Kidney epithelial cell (primary cell): ENCODE data around the gene PLTP. TPM values are rescaled to one million over a fixed set of nuclear protein-coding genes. Genes with fewer than 3 reads are reported as not detected.
A peak's percentile ranks its signal among the peaks of the same experiment; 100 is the strongest.
"Not testable (repeated sequence)": the region's sequence is repeated elsewhere in the genome, so short reads cannot be mapped to it uniquely, and the experiment has no call there.

ENCODE experiments used
- DNase-seq: peaks from one replicate; pipeline ENCODE4 v3.0.0-alpha.2; 2010; ENCODE audit warnings: low read depth
- H3K27me3 ChIP-seq: 2 replicates; pipeline ENCODE4 v1.6.0; 2011; ENCODE audit warnings: low read length; ENCODE audit not compliant: control insufficient read depth, insufficient read depth
- H3K36me3 ChIP-seq: 2 replicates; pipeline ENCODE4 v1.5.1; 2011; ENCODE audit warnings: low read length; ENCODE audit not compliant: control insufficient read depth, insufficient read depth
- H3K4me3 ChIP-seq: 2 replicates; pipeline ENCODE4 v1.5.1; 2011; ENCODE audit warnings: low read depth, mild to moderate bottlenecking, control low read depth, low read length
- total RNA-seq: library from RNA; depleted of rRNA; stranded (reverse); fragments of >200 nt; gene quantifications from 2 replicates; pipeline ENCODE4 v1.2.3, GENCODE V29; 2015
- TF ChIP-seq, protein P1 (sequence below): IDR thresholded peaks from 2 replicates; pipeline ENCODE4 v1.5.1; 2011; ENCODE audit warnings: mild to moderate bottlenecking, moderate library complexity, low read length, control low read depth, inconsistent platforms; ENCODE audit not compliant: insufficient read depth, poor library complexity, severe bottlenecking

The PLTP gene
- total RNA-seq, 1 donor from 2014 or later = 55.8 TPM

DNA sequence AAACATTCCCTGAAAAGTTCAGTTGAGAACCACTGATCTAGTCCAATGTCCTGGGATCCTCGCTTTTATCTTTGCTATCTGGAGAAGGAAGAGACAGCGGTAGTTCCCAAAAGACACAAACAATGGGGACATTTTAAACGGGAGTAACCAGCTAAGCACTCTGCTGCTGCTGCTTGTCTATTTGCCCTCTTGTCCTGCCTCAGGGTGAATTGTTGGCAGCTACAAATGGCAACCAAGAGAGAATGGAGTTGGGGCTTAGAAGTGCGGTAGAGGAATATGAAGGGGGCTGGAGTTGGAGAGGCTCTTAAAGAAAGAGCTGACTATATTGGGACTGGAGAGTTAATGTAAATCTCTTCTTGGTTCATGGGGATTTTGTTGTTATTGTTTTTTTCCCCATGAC is 37.4 kb downstream of the PLTP start:
- DNase-seq = no peak

DNA sequence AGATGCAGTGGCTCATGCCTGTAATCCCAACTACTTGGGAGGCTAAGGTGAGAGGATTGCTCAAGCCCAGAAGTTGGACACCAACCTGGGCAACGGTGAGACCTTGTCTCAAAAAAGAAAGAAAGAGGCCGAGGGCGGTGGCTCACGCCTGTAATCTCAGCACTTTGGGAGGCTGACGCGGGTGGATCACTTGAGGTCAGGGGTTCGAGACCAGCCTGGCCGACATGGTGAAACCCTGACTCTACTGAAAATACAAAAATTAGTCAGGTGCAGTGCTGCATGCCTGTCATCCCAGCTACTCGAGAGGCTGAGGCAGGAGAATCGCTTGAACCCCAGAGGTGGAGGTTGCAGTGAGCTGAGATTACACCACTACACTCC is 37.9 kb downstream of the PLTP start:
- not testable (repeated sequence) for H3K4me3 ChIP-seq, DNase-seq, H3K36me3 ChIP-seq, H3K27me3 ChIP-seq

More for the DNA sequence above, 37.4 kb downstream of the PLTP start:
- TF ChIP-seq, protein P1, sequence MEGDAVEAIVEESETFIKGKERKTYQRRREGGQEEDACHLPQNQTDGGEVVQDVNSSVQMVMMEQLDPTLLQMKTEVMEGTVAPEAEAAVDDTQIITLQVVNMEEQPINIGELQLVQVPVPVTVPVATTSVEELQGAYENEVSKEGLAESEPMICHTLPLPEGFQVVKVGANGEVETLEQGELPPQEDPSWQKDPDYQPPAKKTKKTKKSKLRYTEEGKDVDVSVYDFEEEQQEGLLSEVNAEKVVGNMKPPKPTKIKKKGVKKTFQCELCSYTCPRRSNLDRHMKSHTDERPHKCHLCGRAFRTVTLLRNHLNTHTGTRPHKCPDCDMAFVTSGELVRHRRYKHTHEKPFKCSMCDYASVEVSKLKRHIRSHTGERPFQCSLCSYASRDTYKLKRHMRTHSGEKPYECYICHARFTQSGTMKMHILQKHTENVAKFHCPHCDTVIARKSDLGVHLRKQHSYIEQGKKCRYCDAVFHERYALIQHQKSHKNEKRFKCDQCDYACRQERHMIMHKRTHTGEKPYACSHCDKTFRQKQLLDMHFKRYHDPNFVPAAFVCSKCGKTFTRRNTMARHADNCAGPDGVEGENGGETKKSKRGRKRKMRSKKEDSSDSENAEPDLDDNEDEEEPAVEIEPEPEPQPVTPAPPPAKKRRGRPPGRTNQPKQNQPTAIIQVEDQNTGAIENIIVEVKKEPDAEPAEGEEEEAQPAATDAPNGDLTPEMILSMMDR = no peak
- H3K27me3 ChIP-seq = no peaks in the 10 kb centered on the region
- no peak overlapping the region for H3K4me3 ChIP-seq
- H3K36me3 ChIP-seq = no peaks in the 10 kb centered on the region

DNA sequence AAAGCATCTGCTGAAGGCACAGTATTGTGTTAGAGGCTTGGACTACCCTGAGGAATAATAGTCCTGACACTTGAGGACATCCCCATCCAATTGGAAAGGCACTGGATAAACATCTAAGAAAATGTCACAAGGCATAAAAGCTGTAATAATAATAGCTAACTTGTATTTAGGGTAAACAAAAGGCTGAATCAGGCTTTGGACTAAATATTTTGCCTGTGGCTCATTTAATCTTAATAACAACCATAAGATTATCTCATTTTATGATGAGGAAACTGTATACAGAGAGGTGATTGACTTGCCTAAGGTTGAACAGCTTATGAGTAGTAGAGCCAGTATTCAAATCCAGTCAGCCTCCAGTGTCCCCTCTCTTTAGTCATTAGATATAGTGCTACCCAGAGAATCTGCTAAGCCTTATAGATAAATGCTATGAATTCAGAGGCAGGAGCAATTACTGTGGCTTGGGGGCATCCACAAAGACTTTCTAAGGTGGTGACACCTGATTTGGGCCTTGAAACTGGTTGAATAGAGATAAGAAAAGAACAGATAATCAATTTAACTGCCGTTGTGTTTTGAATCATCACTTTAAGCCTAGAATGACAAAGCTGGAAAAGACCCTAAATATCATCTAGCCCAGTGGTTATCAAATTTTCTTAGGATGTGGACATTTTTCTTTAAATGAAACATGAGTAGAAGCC is 38.4 kb downstream of the PLTP start:
- TF ChIP-seq, protein P1 = no peak
- no peak for DNase-seq

DNA sequence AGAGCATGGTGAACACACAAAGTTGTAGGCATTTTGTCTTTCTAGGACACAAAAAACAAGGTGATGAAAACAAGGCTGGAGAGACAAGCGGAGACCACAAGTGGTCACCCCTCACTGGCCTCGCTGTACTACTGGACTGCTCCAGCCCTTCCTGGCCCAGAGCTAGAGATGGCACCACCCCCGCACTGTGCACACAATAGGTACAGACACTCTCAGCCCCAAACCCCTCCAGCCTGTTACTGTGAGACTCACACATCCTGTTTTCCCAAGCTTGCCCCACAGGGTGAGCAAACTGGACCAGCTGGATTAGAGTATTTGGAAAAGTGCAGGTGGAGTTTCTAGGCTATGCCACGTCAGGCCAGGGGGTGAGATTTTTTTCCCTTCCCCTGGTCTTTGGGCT is 39.3 kb downstream of the PLTP start:
- H3K36me3 ChIP-seq = no peaks in the 10 kb centered on the region
- H3K27me3 ChIP-seq = no peaks in the 10 kb centered on the region
- no peak for DNase-seq
- no peak overlapping the region for H3K4me3 ChIP-seq
- TF ChIP-seq, protein P1 = no peak

More for the DNA sequence above, 38.4 kb downstream of the PLTP start:
- Histone ChIP-seq H3K27me3 (no peaks in the 10 kb centered on the region), H3K4me3 (no peak overlapping the region), H3K36me3 (no peaks in the 10 kb centered on the region)

DNA sequence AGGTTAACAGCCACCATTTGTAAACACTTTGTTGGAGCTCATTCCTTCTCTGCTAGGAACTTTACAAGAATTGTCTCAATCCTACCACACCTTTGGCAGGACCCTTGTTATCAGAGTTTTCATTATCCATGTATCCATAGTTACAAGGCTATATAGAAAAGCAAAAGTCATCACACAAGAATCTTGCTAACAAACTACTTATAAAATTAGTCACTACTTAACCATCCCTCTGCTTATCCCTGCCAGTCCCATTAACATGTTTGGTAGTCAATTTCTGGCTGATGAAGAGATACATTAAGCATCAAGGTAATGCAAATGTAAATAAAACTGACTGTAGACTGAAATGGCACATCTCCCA is 44.2 kb downstream of the PLTP start:
- DNase-seq = peak; percentile 31
- H3K4me3 ChIP-seq = no peak overlapping the region
- TF ChIP-seq, protein P1 = no peak
- no peaks in the 10 kb centered on the region for H3K27me3 ChIP-seq
- H3K36me3 ChIP-seq = no peaks in the 10 kb centered on the region

DNA sequence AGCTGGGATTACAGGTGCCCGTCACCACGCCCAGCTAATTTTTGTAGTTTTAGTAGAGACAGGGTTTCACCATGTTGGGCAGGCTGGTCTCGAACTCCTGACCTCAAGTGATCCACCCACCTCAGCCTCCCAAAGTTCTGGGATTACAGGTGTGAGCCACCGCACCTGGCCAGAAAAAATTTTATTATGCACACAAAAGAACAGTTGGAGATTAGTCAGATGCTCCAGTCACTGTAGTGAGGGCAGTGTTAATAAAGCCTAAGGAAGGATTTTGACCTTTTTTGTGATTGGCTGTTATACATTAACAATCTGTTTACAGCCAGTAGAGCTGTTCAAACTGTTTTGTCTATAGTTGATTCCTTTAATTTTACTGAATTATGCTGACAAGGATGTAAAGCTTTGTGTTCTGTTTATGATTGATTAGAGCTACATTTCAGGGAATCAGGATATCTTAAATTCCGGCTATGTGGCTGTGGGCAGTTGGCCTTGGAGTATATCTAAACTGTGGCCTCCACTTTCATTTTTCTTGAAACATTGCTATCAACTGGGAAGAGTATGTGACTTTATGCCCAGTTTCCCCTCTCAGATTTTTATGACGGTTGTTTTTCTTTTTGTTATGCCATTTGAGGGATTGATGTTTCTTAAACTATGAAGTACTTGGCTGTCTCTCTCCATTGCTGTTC is 44.7 kb downstream of the PLTP start:
- TF ChIP-seq, protein P1 = no peak
- no peaks in the 10 kb centered on the region for H3K36me3 ChIP-seq
- H3K4me3 ChIP-seq = no peak overlapping the region
- H3K27me3 ChIP-seq = no peaks in the 10 kb centered on the region
- no peak for DNase-seq
